ENCODE results near the gene SBNO1.

SBNO1 gene

GRCh38 chr12:123398550-123399254 is 34.1 kb upstream of the SBNO1 start:
- H3K27ac ChIP-seq (ENCODE audit: low read length) = no peak overlapping the region
- no peaks in the 10 kb centered on the region for H3K4me1 ChIP-seq (ENCODE audit: low read length)
- no peaks in the 10 kb centered on the region for H3K9me2 ChIP-seq (replicated peaks; ENCODE audit: insufficient read depth, low read length)
- H3K9ac ChIP-seq (ENCODE audit: low read length) = no peak overlapping the region
- H3K27me3 ChIP-seq (replicated peaks; ENCODE audit: insufficient read depth, low read length) = no peaks in the 10 kb centered on the region
- no peaks in the 10 kb centered on the region for H3K36me3 ChIP-seq (replicated peaks; ENCODE audit: insufficient read depth, low read length)
- no peak overlapping the region for H2AFZ ChIP-seq (ENCODE audit: low read length)
- no peaks in the 10 kb centered on the region for H3K79me2 ChIP-seq (ENCODE audit: low read length)
- no peaks in the 10 kb centered on the region for H3K9me3 ChIP-seq (replicated peaks; ENCODE audit: insufficient read depth, low read length)
- DNase-seq = no peak
- no peaks in the 10 kb centered on the region for H4K20me1 ChIP-seq (ENCODE audit: insufficient read depth, low read length)
- no peak overlapping the region for H3K4me2 ChIP-seq (ENCODE audit: low read depth, low read length)
- H3F3A ChIP-seq (ENCODE audit: insufficient read depth, low read length) = no peaks in the 10 kb centered on the region
- no peak overlapping the region for H3K4me3 ChIP-seq (ENCODE audit: low read length)
- no peak for TF ChIP-seq CTCF (IDR thresholded peaks at IDR 0.05; ENCODE audit: low read length)
- no peak for TF ChIP-seq EZH2phosphoT487 (IDR thresholded peaks at IDR 0.05; ENCODE audit: low read length)
- TF ChIP-seq EZH2 (optimal IDR thresholded peaks at IDR 0.05; ENCODE audit: low read depth, low read length) = no peak

GRCh38 chr12:123398177-123398549 is 33.5 kb upstream of the SBNO1 start:
- H3K36me3 ChIP-seq (replicated peaks; ENCODE audit: insufficient read depth, low read length) = no peaks in the 10 kb centered on the region
- no peaks in the 10 kb centered on the region for H3K9me2 ChIP-seq (replicated peaks; ENCODE audit: insufficient read depth, low read length)
- TF ChIP-seq EZH2 (optimal IDR thresholded peaks at IDR 0.05; ENCODE audit: low read depth, low read length) = no peak
- no peak for TF ChIP-seq CTCF (IDR thresholded peaks at IDR 0.05; ENCODE audit: low read length)
- TF ChIP-seq EZH2phosphoT487 (IDR thresholded peaks at IDR 0.05; ENCODE audit: low read length) = no peak
- H3K27me3 ChIP-seq (replicated peaks; ENCODE audit: insufficient read depth, low read length) = no peaks in the 10 kb centered on the region
- H2AFZ ChIP-seq (ENCODE audit: low read length) = no peak overlapping the region
- H3K9me3 ChIP-seq (replicated peaks; ENCODE audit: insufficient read depth, low read length) = no peaks in the 10 kb centered on the region
- H3K4me2 ChIP-seq (ENCODE audit: low read depth, low read length) = no peak overlapping the region
- no peaks in the 10 kb centered on the region for H3F3A ChIP-seq (ENCODE audit: insufficient read depth, low read length)
- no peak overlapping the region for H3K4me3 ChIP-seq (ENCODE audit: low read length)
- no peaks in the 10 kb centered on the region for H3K79me2 ChIP-seq (ENCODE audit: low read length)
- H3K4me1 ChIP-seq (ENCODE audit: low read length) = no peaks in the 10 kb centered on the region
- H3K27ac ChIP-seq (ENCODE audit: low read length) = no peak overlapping the region
- DNase-seq = no peak
- H4K20me1 ChIP-seq (ENCODE audit: insufficient read depth, low read length) = no peaks in the 10 kb centered on the region
- H3K9ac ChIP-seq (ENCODE audit: low read length) = no peak overlapping the region

DNA sequence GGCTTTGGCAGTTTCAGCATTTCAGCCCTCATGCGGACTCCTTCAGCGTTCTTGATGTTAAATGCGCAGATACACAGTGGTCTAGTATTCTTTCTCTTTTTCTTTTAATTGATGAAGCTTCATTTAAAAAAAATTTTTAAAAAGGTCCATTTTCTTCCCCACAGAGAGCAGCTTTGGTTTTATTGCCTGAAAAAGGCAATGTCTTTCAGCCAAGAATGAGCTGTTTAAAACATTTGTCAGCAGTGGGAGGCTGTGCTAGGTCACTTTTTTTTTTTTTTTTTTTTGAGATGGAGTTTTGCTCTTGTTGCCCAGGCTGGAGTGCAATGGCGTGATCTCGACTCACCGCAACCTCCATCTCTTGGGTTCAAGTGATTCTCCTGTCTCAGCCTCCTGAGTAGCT is 32.8 kb upstream of the SBNO1 start:
- no peak overlapping the region for H3K9ac ChIP-seq (ENCODE audit: low read length)
- H3K27ac ChIP-seq (ENCODE audit: low read length) = no peak overlapping the region
- H4K20me1 ChIP-seq (ENCODE audit: insufficient read depth, low read length) = no peaks in the 10 kb centered on the region
- H3K27me3 ChIP-seq (replicated peaks; ENCODE audit: insufficient read depth, low read length) = no peaks in the 10 kb centered on the region
- no peaks in the 10 kb centered on the region for H3K9me3 ChIP-seq (replicated peaks; ENCODE audit: insufficient read depth, low read length)
- no peak overlapping the region for H3K4me2 ChIP-seq (ENCODE audit: low read depth, low read length)
- no peak for TF ChIP-seq EZH2phosphoT487 (IDR thresholded peaks at IDR 0.05; ENCODE audit: low read length)
- no peak for TF ChIP-seq CTCF (IDR thresholded peaks at IDR 0.05; ENCODE audit: low read length)
- TF ChIP-seq EZH2 (optimal IDR thresholded peaks at IDR 0.05; ENCODE audit: low read depth, low read length) = no peak
- H3K4me3 ChIP-seq (ENCODE audit: low read length) = no peak overlapping the region
- H3K9me2 ChIP-seq (replicated peaks; ENCODE audit: insufficient read depth, low read length) = no peaks in the 10 kb centered on the region
- no peaks in the 10 kb centered on the region for H3K79me2 ChIP-seq (ENCODE audit: low read length)
- no peaks in the 10 kb centered on the region for H3K36me3 ChIP-seq (replicated peaks; ENCODE audit: insufficient read depth, low read length)
- H3K4me1 ChIP-seq (ENCODE audit: low read length) = no peaks in the 10 kb centered on the region
- DNase-seq = no peak
- no peaks in the 10 kb centered on the region for H3F3A ChIP-seq (ENCODE audit: insufficient read depth, low read length)
- H2AFZ ChIP-seq (ENCODE audit: low read length) = no peak overlapping the region
